Left lung (tissue), 10 donors: ENCODE measurements around the gene ZRSR2. TPM values are rescaled to one million over a fixed set of nuclear protein-coding genes. Genes with fewer than 3 reads are reported as not detected.
A peak's percentile ranks its signal among the peaks of the same experiment; 100 is the strongest.

ENCODE experiments used
- ATAC-seq: fragments of 200-7000 bp; cut with Tn5 transposase; one replicate; pipeline ENCODE4 v1.9.1; 2020; ENCODE audit warnings: moderate library complexity
- DNase-seq, 4 donors: peaks; one replicate each; pipeline ENCODE4 v3.0.0-alpha.2; 2013 to 2020
- H3K27ac ChIP-seq, 2 donors: fragments of 200-600 bp; sonication (generic) in 1 of 2; one replicate each; pipeline versions ENCODE4 v1.5.0 to v1.8.0; 2020 to 2021
- H3K27me3 ChIP-seq, 2 donors: fragments of 200-600 bp; sonication (generic) in 1 of 2; one replicate each; pipeline versions ENCODE4 v1.5.0 to v1.8.0; 2020 to 2021
- H3K36me3 ChIP-seq, 2 donors: fragments of 200-600 bp; sonication (generic) in 1 of 2; one replicate each; pipeline versions ENCODE4 v1.5.0 to v1.8.0; 2020 to 2021
- H3K4me1 ChIP-seq, 2 donors: fragments of 200-600 bp; one replicate each; pipeline ENCODE4 v1.8.0; 2021
- H3K4me3 ChIP-seq, 2 donors: fragments of 200-600 bp; sonication (generic) in 1 of 2; one replicate each; pipeline versions ENCODE4 v1.5.0 to v1.8.0; 2020 to 2021; ENCODE audit warnings: mild to moderate bottlenecking in 1 of 2
- H3K9me3 ChIP-seq, 2 donors: fragments of 200-600 bp; sonication (generic) in 1 of 2; one replicate each; pipeline versions ENCODE4 v1.5.0 to v1.8.0; 2020 to 2021
- intact Hi-C, 2 donors: fragments of 100-400 bp; cut with DNase I; formaldehyde crosslinking; loops; one replicate each; pipeline versions ENCODE4 v1.11.2 to v1.14.2; 2022
- polyA plus RNA-seq, 6 donors: library from polyadenylated mRNA; unstranded; fragments of 120-200 nt; gene quantifications; one replicate each; pipeline ENCODE4 v1.2.1, GENCODE V29; 2013; ENCODE audit not compliant: insufficient read length in 6 of 6
- total RNA-seq, 2 donors: library from RNA; stranded (reverse); fragmentation: NEBNext Ultra II Directional; extraction: Animal tissue kit (Norgen Biotek cat#: 25700); gene quantifications; one replicate each; pipeline ENCODE4 v1.2.1, GENCODE V29; 2021
- TF ChIP-seq, protein P1 (sequence below), 2 donors: fragments of 200-600 bp; sonication (generic) in 1 of 2; IDR thresholded peaks; one replicate each; pipeline versions ENCODE4 v1.5.0 to v1.8.0; 2021; ENCODE audit warnings: antibody characterized with exemption in 2 of 2
- donor health status: DM: no; HTN: yes; CAD: no.
- donor health status: DM: no; HTN: no; CAD: no.

The ZRSR2 gene
- total and polyA plus RNA-seq, 8 donors = 10.9 to 25.8 (median 22.2) TPM

- H3K27ac ChIP-seq = peak overlapping the region in 1 of 2 donors; percentile 33
- peaks cover 0 to 10% of the 10 kb centered on the region in 2 donors for H3K4me1 ChIP-seq
- DNase-seq (no peak), ATAC-seq (no peak)
- TF ChIP-seq, protein P1, sequence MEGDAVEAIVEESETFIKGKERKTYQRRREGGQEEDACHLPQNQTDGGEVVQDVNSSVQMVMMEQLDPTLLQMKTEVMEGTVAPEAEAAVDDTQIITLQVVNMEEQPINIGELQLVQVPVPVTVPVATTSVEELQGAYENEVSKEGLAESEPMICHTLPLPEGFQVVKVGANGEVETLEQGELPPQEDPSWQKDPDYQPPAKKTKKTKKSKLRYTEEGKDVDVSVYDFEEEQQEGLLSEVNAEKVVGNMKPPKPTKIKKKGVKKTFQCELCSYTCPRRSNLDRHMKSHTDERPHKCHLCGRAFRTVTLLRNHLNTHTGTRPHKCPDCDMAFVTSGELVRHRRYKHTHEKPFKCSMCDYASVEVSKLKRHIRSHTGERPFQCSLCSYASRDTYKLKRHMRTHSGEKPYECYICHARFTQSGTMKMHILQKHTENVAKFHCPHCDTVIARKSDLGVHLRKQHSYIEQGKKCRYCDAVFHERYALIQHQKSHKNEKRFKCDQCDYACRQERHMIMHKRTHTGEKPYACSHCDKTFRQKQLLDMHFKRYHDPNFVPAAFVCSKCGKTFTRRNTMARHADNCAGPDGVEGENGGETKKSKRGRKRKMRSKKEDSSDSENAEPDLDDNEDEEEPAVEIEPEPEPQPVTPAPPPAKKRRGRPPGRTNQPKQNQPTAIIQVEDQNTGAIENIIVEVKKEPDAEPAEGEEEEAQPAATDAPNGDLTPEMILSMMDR (IDR thresholded peaks at IDR 0.05) = no peak
- H3K27me3 ChIP-seq = no peaks in the 10 kb centered on the region
- no peak overlapping the region for H3K4me3 ChIP-seq
- intact Hi-C loops = no loop called here
- H3K9me3 ChIP-seq = no peaks in the 10 kb centered on the region
- H3K36me3 ChIP-seq = peaks cover 0 to 33% of the 10 kb centered on the region in 2 donors
Observed at GRCh38 chrX:15816438-15816809, 26.1 kb downstream of the ZRSR2 start.

DNA sequence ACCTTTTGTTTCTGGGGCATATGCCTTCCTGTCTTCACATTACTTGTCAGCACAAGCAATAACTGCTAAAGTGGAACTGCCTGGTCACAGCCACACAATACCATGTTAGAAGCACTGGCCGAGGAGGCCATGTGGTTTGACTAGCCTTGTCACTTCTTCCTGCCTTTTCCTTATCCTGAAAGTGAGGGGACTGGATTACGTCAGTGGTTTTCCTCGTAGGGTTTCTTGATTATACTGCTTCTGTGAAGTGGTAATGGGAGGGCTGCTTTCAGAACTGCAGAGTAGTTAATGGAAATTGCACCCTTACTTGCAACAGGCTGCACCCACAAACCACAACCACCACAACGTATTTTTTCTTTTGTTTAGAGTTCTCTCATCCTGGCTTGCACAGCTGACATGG is 26.6 kb downstream of the ZRSR2 start:
- intact Hi-C loops = no loop called here
- Histone ChIP-seq H3K27me3 (no peaks in the 10 kb centered on the region), H3K36me3 (peaks cover 0 to 30% of the 10 kb centered on the region in 2 donors), H3K4me1 (peaks cover 0 to 10% of the 10 kb centered on the region in 2 donors), H3K9me3 (no peaks in the 10 kb centered on the region), H3K27ac (peak overlapping the region in 1 of 2 donors; percentile 33), H3K4me3 (no peak overlapping the region)
- no peak for DNase-seq
- TF ChIP-seq, protein P1 (IDR thresholded peaks at IDR 0.05) = no peak
- ATAC-seq = peak; percentile 43

- ATAC-seq (no peak), DNase-seq (no peak)
- intact Hi-C loops = no loop called here
- Histone ChIP-seq H3K4me1 (peaks cover 0 to 10% of the 10 kb centered on the region in 2 donors), H3K27me3 (no peaks in the 10 kb centered on the region), H3K9me3 (no peaks in the 10 kb centered on the region), H3K27ac (no peak overlapping the region), H3K36me3 (peaks cover 0 to 48% of the 10 kb centered on the region in 2 donors), H3K4me3 (no peak overlapping the region)
- TF ChIP-seq, protein P1 (IDR thresholded peaks at IDR 0.05) = no peak
Observed at GRCh38 chrX:15820106-15821073, 30.1 kb downstream of the ZRSR2 start.

DNA sequence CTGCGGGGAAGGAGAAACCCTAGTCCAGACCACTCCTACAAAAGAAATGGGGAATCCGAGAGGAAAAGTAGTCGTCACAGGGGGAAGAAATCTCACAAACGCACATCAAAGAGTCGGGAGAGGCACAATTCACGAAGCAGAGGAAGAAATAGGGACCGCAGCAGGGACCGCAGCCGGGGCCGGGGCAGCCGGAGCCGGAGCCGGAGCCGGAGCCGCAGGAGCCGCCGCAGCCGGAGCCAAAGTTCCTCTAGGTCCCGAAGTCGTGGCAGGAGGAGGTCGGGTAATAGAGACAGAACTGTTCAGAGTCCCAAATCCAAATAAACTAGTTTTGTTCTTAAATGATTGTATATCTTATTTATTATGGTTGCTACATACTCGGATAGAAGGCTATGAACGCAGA is 32.6 kb downstream of the ZRSR2 start:
- ATAC-seq (no peak), DNase-seq (no peak)
- Histone ChIP-seq H3K27ac (no peak overlapping the region), H3K9me3 (no peaks in the 10 kb centered on the region), H3K4me3 (no peak overlapping the region), H3K4me1 (no peaks in the 10 kb centered on the region), H3K36me3 (peaks cover 0 to 51% of the 10 kb centered on the region in 2 donors), H3K27me3 (no peaks in the 10 kb centered on the region)
- intact Hi-C loops = no loop called here
- TF ChIP-seq, protein P1 (IDR thresholded peaks at IDR 0.05) = no peak

DNA sequence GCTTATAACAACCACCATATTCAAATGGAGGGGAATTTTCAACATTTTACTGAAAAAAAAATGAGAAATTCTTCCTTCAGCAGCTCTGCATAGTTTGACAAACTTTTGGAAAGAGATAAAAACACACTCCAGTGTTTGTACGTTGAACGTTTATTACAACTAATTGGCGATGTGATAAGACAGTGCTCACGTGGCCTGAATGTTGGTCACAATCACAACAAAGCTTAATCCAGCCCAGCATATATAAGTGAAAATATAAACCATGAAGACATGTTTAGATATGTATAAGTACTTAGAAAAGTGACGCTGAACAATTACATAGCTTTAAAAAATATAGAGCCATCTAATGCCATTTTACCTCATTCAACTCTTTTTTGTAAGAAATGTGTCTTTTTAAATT is 35.7 kb downstream of the ZRSR2 start:
- intact Hi-C loops = no loop called here
- Histone ChIP-seq H3K9me3 (no peaks in the 10 kb centered on the region), H3K4me3 (no peak overlapping the region), H3K4me1 (no peaks in the 10 kb centered on the region), H3K27me3 (no peaks in the 10 kb centered on the region), H3K27ac (no peak overlapping the region), H3K36me3 (peaks cover 0 to 31% of the 10 kb centered on the region in 2 donors)
- TF ChIP-seq, protein P1 (IDR thresholded peaks at IDR 0.05) = no peak
- ATAC-seq (no peak), DNase-seq (no peak)
